Measurements from ENCODE around the gene NCK2. TPM values are rescaled to one million over a fixed set of nuclear protein-coding genes. Genes with fewer than 3 reads are reported as not detected.
A peak's percentile ranks its signal among the peaks of the same experiment; 100 is the strongest.

NCK2 gene
- total and polyA plus RNA-seq, 2 of the 13 experiments (the other 11 are each of a cell fraction or from before 2014, with no cell fraction given) = 14.8 to 23.5 TPM

DNA sequence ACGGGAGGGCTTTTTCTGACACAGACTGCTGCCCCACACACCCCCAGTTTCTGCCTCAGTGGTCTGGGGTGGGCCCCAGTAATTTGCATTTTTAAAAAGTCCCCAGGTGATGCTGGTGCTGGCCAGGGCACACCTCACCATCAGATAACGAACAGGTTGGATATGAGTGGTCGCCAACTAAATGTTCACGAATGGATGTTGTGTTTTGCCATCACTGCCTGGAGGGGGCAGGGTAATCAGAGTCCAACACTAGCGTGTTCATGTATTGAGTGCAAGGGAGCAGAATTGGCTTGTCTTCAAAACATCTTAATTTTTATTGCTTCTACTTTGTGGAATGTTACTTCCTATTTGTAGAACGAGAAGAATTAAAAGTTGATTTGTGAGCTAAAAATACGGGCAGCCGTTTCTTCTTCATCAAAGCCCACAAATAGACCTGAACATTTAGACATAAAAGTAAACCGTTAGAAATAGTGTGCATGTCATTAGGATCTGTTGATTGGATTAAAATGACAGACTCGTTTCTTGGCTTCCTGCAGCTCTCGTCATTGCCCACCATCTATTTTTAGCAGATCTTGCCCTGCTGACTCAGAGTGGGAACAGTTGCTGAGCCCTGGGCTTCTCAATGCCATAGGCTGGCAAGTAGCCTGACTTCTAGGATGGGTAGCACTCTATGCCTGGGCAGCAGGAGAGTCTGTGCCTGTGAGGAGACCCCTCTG is 45.2 kb downstream of the NCK2 start (continued):
- no peak for TF ChIP-seq ZNF614 (CRISPR knock-in tag; IDR thresholded peaks at IDR 0.05; ENCODE audit: borderline replicate concordance)
- no peak for TF ChIP-seq MEF2D (CRISPR knock-in tag; IDR thresholded peaks at IDR 0.05)
- no peak for TF ChIP-seq MXD1 (CRISPR knock-in tag; IDR thresholded peaks at IDR 0.05)
- TF ChIP-seq STAG1 (CRISPR knock-in tag; IDR thresholded peaks at IDR 0.05) = 0 out of 2 replicates have a peak, but pooled peaks have one; percentile 15
- no peak for TF ChIP-seq PHF21A (CRISPR knock-in tag; IDR thresholded peaks at IDR 0.05)
- no peak for TF ChIP-seq SAP130 (CRISPR knock-in tag; IDR thresholded peaks at IDR 0.05; ENCODE audit: low read depth)
- TF ChIP-seq ZNF598 (CRISPR knock-in tag; IDR thresholded peaks at IDR 0.05; ENCODE audit: borderline replicate concordance) = no peak
- no peak for TF ChIP-seq ZNF331 (CRISPR knock-in tag; IDR thresholded peaks at IDR 0.05)
- no peak for TF ChIP-seq ETV6 (CRISPR knock-in tag; conservative IDR thresholded peaks at IDR 0.05)
- TF ChIP-seq, protein P1, sequence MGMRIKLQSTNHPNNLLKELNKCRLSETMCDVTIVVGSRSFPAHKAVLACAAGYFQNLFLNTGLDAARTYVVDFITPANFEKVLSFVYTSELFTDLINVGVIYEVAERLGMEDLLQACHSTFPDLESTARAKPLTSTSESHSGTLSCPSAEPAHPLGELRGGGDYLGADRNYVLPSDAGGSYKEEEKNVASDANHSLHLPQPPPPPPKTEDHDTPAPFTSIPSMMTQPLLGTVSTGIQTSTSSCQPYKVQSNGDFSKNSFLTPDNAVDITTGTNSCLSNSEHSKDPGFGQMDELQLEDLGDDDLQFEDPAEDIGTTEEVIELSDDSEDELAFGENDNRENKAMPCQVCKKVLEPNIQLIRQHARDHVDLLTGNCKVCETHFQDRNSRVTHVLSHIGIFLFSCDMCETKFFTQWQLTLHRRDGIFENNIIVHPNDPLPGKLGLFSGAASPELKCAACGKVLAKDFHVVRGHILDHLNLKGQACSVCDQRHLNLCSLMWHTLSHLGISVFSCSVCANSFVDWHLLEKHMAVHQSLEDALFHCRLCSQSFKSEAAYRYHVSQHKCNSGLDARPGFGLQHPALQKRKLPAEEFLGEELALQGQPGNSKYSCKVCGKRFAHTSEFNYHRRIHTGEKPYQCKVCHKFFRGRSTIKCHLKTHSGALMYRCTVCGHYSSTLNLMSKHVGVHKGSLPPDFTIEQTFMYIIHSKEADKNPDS (CRISPR knock-in tag; IDR thresholded peaks at IDR 0.05) = no peak
- TF ChIP-seq ZGPAT (CRISPR knock-in tag; IDR thresholded peaks at IDR 0.05) = no peak

Measured in HepG2 (cell line).